NT2/D1 (cell line): ENCODE data around the gene JAKMIP3.

Source experiments
- SUZ12 ChIP-seq: IDR thresholded peaks from 2 replicates; pipeline ENCODE4 v1.6.1; 2011; ENCODE audit not compliant: insufficient read length, insufficient read depth; ENCODE audit errors: extremely low read depth
- YY1 ChIP-seq: IDR thresholded peaks from 2 replicates; pipeline ENCODE4 v1.6.1; 2011; ENCODE audit not compliant: insufficient read length, insufficient read depth

- TF ChIP-seq YY1 (no peak), SUZ12 (no peak)
Observed at GRCh38 chr10:132027423-132027983, 38.2 kb upstream of the JAKMIP3 start.
